Measurements from ENCODE around the gene CPTP.

CPTP gene

DNA sequence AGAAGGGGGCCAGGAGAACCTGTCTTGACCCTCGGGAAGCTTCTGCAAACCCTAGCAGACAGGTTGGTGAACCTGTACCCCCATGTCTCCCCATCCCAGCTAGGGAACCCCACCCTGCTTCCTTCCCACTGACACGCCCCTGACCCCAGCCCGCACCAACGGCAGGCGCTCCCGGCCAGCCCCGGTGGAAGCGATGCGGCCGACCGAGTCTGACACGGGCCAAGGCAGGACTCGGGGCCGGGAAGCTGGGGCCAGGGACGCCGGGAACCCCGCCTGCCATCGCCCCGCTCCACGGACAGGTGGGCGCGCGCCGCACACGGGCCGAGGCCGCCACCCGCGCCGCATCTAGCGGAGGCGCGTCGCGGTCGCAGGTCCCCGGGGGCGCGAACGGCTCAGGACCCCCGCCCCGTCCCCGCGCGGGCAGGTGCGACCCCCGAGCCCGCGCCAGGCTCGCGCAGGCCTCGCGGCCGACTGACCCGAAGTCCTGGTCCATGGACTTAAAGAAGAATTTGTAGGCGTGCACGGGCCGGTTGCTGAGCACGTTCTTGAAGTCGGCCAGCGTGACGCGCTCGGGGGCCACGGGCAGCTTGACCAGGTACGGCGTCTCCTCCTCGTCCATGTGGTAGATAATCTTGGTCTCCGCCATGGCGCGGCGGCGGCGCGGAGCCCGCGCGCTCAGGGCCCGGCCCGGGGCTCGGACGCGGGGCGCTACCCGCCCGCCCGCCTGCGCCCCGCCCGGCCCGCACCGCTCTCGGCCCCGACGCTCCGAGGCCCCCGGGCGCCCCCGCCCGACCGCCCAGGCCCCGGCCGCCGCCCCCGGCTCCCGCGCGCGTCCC lies 24.0 kb downstream of the CPTP start:
- no peak for DNase-seq (ENCODE audit: low read depth in 3 of 3)

DNA sequence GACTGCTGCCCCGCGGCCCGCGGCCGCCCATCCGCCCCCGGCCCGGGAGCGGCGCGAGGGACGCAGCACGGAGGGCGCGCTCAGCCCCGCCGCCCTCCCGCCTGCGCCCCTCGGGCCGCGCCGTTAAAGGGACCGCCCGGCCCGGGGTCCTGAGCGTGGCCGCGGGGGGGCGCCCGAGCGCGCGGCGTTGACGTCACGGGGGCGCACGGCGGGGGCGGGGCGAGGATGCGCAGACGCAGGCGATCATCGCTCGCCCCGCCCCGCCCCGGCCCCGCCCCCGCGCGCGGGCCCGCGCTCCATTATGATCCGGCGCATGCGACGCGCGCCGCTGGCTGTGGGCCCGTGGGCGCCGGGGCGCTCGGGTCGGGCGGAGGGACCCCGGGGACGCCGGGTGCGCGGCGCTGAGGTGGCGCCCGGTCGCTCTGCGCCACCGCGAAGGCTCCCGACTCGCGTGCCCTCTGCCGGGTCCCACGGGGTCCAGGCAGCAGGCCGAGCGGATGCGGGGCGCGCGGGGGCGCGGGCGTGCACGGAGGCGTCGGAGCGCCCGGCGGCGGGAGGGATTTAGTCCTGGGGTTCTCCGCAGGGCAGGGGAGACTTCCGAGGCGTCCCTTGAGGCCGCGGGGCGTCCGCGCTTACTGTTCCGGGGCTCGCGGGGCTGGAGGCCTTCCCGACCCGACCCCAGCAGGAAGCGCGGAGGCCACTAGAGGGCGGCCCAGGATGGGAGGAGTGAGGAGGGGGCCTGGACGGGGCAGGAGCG lies 24.8 kb downstream of the CPTP start, which contains the start of gene DVL1:
Gene DVL1 (minus strand): TSS at position 163 of the 757 bp plus-strand sequence. CDS start 353 bp downstream, outside the sequence.
- peak in 2 of 3 donors; percentile 37 to 63 for DNase-seq (ENCODE audit: low read depth in 3 of 3)

DNA sequence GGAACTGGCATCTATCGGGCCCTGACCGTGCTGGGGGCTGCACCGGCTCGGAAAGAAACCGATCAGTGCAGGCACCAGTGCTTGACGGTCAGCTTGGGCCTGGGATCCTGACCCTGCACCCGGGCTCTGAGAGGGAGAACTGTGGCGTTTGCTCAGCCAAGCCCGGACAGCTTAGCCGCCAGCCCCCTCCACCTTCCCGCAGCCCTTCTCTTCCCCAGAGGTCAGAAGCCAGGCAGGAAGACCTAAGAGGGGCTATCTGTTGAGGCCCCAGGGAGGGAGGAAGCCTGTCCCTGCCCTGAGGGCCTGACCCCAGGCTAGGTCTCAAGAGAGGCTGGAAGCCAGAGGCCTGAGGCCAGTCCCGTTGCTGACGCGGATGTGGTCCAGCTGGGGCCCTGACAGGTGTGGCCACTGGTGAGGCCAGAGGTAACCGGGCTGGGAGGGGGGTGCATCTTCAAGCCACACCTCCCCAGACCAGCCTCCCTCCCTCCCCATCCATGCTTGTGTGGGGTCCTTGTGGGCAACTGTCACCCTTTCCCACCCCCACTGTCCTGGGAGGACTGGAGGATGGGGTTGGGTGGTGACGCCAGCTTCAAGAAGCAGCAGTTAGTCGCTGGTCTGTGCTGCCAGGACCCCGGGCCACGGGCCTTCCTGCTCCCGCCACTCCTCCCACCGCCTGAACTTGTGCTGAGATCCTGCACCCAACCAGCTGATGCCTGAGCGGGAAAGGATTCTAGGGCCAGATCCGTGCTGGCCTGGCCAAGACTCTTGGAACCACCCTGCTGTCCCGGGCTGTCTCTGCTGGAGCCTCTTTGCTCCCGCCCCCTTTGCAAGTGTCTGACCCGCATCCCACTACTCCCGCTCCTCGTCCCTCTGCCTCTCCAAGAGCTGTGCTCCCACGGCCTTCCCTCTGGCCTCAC lies 27.2 kb downstream of the CPTP start:
- no peak for DNase-seq (ENCODE audit: low read depth in 3 of 3)

DNA sequence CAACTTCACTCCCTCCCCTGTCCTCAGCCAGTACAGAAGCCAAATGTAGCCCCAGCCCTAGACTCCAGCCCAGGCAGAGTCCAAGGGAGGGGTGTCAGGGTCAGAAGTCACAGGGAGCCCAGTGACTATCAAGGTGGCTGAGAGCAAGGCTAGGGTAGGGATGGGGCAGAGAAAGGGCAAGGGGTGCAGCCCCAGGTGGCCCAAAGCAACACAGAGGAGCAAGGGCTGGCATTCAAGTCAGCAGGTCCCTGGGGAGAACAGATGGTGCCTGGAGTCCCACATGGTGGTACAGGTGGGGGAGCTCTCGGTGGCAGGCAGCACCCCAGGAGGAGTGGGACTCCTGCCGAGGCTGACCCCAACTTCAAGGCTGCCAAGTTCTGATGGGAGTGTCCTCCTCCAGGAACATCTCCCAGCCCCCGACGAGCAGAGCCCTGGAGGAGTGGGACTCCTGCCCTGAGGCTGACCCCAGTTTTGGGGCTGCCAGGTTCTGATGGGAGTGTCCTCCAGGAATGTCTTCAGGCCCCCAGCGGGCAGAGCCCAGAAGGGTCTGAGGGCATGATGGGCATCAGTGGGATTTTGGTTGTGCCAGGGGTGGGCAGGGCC lies 28.3 kb downstream of the CPTP start:
- DNase-seq (ENCODE audit: low read depth in 3 of 3) = no peak

DNA sequence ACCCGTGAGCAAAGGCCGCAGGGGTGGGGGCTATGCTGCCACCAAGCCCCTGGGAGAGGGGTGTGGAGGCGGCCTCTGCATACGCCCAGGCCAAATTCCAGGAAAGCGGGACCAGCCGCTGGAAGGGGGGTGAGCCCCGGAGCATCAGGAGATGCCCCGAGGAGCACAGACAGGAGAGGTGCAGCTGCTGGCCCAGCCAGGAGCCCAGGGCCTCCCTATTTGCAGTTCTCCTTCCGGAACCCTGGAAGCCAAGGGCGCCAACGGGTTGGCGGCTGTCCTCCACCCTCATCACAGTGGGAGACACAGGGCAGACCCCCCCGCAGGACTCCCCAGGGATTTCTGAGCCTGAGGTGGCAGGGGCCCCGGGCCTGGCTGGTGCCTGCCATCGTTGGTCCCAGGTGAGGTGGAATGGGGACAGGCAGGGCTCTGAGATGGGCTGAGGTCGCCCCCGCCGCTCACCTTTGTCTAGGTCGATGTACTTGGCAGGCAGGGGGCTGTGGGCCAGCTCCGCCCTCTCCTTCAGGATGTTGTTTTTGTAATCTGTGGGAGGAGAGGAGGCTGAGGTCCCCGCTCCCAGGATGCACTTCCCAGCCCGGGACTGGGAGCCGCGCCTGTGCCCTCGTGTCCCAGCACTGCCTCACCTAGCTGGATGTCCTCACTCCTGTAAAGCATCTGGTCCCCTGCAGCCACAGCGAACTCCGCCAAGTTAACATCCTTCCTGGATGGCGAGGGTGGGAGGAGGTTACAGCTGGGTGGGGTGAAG lies 29.0 kb downstream of the CPTP start:
- no peak for DNase-seq (ENCODE audit: low read depth in 3 of 3)

DNA sequence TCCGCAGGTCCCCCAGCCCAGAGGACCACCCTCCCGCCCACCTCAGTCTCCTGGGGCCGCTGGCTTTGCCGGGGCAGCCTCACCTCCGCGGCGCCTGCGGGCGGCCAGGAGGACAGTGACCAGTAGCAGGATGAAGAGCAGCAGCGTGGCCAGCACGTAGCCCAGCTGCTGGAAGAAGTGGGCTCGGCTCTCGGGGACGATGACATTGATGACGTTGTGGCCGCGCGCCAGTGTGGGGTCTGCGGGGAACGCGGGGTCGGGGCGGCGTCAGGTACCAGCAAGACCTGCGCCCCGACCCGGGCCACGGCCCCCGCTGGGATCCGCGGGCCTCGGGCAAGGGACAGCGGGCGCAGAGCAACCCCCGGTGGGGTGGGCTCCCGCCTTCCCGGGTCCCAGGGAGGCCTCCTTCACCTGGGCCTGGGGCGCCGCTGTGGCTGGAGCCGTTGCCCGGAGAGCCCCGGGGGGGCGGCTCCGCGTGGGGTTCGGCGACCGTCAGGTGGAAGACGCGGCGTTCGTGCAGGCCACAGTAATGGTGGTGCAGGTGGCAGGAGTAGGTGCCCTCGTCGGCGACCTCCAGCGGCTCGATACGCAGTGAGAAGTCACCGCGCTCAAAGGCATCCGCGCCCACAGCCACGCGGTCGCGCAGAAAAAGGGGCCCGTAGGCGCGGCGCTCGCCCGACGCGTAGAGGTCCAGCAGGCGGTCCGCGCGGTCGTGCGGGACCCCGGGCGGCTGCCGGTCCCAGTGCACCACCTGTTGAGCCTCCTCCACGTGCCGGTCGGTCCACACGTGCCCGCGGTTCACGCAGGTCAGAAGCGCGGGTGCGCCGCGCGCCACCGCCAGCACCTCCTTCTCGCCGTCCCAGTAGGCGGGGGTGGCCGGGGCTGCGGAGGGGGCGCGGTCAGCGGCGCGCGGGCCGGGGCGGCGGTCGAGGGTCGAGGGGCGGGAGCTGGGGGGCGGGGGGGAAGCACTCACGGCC lies 30.0 kb downstream of the CPTP start:
- DNase-seq (ENCODE audit: low read depth in 3 of 3) = no peak

DNA sequence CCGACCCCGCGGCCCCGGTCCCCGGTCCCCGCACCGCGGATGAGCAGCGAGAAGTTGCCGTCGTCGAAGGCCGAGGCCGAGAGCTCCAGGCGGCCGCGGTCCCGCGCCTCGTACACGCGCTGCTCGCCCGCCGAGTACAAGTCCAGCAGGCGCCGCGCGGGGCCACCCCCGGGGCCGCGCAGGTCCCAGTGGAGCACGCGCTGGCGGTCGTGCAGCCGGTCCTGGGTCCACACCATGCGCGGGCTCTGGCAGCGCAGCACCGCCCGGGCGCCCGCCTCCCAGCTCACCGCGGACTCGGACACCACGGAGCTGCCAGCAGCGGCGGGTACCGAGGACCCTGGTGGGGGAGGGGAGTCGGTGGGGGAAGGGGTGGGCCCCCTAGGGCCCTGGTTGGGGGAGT lies 30.8 kb downstream of the CPTP start:
- no peak for DNase-seq (ENCODE audit: low read depth in 3 of 3)

DNA sequence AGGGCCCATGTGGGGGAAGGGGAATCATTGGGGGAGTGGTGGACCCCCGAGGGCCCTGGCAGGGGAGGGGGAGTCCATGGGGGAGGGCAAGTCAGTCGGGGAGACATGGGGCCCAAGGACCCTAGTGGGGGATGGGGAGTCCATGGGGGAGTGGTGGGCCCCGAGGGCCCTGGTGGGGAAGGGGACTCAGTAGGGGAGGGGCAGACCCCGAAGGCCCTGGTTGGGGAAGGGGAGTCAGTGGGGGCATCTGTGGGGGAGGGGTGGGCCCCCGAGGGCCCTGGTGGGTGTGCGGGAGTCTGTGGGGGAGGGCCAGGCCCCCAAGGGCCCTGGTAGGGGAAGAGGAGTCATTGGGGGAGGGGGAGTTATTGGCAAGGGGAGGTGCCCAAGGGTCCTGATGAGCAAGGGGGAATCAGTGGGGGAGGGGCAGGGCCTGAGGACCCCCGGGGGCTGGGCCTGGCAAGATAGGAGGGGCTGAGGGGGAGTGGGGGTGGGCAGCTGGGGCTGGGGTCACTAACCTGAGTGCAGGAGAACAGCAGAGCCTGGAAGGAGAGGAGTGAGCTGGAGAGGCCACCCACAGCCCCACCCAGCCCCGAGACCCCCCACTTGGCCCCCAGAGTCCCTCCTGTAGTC lies 31.7 kb downstream of the CPTP start:
- no peak for DNase-seq (ENCODE audit: low read depth in 3 of 3)

DNA sequence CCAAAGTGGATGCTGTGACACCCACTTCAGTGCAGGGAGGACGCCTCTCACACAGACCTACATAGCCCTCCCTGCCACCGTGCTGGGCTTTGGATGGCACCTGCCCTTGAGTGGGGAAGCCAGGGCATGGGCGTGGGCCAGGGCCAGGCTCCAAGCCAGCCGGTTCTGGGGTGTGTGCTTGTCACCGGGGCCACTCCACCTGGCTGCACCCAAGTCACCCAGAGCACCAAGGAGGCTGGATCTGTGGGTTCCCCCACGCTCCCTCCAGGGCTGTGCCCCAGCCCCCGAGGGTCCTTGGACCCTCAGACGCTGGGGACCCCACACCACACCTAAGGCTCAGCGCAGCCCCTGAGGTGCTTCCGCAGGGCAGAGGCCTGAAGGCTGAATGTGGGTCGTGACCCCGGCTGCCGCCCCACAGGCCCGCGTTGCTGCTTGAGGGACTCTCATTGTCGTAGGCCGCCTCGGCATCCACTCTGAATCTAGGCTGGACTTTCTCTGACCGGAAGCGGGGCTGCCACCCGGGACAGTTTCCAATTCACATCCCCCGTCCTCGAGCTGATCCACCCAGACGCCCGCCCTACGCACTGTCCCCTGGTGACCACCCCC lies 32.3 kb downstream of the CPTP start:
- no peak for DNase-seq (ENCODE audit: low read depth in 3 of 3)

DNA sequence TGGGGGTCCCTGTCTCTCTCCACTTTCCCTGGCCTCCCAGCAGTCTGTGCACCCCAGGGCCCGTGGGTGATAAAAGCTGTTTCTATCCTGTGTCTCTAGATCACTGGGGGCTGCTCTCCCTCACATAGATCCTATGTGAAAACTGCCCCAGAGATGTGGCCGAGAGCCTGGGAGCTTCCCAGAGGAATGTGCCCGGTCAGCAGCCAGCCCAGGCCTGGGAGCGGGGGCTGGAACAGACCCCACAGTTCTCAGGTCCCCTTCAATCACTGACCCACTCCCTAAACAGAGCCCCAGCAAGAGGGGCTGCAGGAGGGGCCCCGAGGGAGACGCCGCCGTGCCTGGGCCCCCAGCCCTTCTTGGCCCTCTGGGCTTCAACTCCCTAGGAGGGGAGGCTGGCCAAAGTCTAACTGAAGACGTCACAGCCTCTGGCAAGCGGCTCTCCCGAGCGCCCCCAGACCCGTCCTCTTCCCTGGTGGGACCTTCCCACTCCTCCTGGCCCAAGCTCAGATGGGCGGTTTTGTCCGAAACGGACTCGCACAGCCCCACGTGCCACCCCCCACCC lies 33.4 kb downstream of the CPTP start:
- no peak for DNase-seq (ENCODE audit: low read depth in 3 of 3)

DNA sequence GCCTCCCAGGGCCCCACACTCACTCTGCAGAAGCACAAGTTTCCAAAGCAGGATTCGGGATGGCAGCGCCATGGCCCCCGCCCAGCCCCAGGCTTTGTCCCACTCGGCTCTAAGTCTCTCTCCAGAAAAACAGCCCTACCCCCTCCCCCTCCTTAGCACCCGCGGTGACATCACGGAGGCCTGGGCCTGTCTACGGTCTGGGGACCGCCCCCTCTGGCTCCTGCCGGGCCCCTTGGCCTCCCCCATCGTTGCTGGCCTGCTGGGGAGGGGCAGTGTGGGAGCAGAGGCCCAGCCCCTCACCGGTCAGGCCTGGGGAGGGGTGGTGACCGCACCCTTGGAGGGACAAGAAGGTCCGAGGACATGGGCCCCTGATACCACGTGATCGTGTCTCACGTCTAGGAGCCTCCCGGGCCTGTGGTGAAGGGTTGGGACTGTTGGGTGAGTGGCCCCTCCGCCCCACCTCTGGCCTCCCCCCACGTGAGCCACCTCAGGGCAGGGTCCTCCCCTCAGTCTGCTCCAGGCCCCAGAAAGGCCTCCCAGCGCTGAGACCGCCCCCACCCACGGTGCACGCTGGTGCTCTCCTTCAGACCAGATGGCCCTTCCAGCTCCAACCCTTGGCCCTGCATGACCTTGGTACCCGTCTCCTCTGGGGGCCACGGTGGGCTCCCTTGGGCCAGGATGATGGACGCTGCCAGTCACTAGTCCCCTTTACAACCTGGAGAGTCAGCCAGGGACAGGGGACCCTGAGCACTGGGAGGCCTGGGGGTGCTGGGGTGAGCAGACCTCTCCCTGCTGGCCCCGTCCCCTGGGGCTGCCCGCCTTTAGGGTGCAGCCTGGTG lies 34.0 kb downstream of the CPTP start, which contains the start of gene MXRA8:
Gene MXRA8 (minus strand): TSS at position 123 of the 839 bp plus-strand sequence. CDS start 51 bp downstream, at position 72.
- no peak for DNase-seq (ENCODE audit: low read depth in 3 of 3)

DNA sequence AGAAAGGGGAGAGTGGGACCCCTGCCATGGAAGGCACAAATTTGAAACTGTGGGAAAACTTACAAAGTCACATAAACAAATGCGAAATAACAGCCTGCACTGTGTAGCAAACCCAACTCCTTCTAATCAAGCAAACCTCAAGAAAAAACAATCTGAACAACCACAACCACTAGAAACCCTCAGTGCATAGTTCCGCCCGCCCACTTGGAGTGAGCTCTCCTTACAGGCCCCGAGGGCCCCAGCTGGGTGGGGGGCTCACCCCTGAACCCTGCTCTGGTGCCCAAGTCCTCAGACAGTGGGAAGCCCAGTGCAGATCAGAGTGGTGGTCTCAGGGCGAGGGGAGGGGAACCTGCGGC lies 34.7 kb downstream of the CPTP start:
- DNase-seq (ENCODE audit: low read depth in 3 of 3) = no peak

DNA sequence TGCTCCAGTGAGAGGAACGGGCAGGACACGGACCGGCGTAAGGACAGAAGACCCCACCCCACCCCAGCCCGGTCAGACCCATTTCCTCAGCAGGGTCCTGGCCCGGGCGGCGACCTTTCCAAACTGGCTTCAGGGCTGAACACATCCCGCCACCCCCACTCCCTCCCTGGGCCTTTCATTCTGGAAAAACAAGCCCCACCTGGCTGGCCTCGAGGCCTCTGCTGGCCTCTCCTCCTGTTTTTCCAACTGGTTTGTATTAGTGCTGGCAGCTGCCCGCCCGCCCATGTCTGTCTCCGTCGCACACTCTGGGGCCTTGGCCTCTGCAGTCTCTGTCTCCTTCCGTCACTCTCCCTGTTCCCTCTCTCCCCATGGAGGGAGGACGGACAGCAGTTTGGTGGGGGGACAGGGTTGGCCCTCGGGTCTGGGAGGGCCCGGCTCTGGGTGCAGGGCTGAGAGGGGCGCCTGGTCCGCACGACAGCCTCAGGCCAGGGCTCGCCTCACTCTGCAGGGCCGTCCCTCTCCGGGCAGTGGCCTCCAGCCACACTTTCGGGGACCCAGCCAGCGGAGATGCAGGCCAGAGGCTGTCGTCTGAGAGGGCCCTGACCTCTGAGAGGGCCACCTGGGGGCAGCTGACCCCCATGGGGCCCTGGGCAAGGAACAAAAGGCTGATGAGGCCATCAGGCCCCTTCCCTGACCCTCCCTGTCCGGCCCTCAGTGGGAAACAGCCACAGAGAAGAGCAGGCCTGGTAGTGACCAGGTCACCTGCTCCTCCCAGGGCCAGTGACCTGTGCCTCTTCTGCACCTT lies 35.3 kb downstream of the CPTP start:
- DNase-seq (ENCODE audit: low read depth in 3 of 3) = no peak

DNA sequence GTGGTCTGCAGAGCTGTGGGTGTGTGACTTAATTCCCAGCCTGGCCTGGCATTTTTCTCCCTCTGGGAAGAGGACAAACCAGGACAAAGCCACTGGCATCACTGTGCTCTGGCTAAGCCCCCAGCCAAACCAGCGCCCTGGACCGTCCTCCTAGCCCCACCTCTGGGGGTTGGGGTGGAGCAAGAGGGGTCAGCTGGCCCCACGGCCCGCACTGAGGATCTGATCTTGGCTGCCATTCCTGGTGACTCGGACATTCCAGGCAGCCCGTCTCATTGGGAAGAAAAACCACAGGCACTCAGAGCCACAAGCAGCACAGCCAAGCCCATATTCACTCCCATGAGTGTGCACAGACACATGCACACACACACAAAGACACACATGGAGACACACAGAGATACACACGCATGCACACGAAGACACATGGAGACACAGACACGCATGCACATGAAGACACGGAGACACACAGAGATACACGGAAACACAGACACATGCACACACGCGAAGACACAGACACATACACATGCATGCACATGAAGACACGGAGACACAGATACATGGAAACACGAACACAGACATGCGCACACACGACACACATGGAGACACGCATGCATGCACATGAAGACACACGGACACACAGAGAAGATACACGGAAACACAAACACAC lies 36.0 kb downstream of the CPTP start:
- DNase-seq (ENCODE audit: low read depth in 3 of 3) = no peak

DNA sequence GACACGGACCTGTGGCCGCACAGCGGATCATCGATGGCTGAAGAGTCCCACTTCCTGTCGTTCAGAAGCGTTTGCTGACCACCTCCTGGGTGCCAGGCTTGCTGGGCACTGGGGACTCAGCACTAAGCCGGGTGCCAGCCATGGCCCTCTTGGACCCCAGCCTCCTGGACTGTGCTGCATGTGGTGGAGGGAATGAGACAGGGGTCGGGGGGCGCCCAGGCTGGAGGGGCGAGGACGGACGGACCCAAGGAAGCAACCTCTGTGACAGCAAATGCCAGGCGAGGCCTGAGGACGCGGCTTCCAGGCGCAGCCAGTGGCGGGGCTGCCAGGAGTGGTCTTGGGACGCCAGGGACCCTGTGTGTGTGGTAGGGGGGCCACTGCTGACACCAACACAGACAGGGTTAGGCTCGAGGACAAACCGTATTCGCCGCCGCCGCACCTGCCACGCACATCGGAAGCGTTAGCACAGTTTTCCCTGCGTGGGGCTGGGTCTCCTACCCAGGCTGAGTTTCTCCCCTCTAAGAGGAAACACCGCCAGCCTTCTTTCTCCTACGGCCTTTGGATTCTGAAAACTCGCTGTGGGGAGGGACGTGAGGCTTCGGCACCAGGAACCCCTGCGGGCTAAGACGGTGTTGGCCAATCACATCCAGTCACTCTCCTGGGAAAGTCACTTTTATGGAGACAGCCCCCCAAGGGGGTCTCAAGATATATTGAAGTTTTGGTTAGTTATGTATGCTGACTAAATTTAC lies 36.8 kb downstream of the CPTP start:
- no peak for DNase-seq (ENCODE audit: low read depth in 3 of 3)

Data from stimulated activated CD4-positive, alpha-beta T cell treated with anti-CD3 and anti-CD28 coated beads, TNF-alpha, amount 100 ng/mL, for 48 hours (primary cell).